ENCODE results near the gene ARRDC1. TPM values are rescaled to one million over a fixed set of nuclear protein-coding genes. Genes with fewer than 3 reads are reported as not detected.

ARRDC1 gene
- total RNA-seq, 1 donor from 2014 or later = 28.0 TPM

GRCh38 chr9:137638680-137639079 lies 33.2 kb downstream of the ARRDC1 start:
- DNase-seq (ENCODE audit: low read depth in 2 of 2) = no peak

GRCh38 chr9:137639303-137640051 lies 34.0 kb downstream of the ARRDC1 start:
- DNase-seq (ENCODE audit: low read depth in 2 of 2) = peak; percentile 31 to 54

GRCh38 chr9:137640862-137641261 lies 35.4 kb downstream of the ARRDC1 start:
- no peak for DNase-seq (ENCODE audit: low read depth in 2 of 2)

- DNase-seq (ENCODE audit: low read depth in 2 of 2) = no peak
Observed at GRCh38 chr9:137642118-137642601, 36.7 kb downstream of the ARRDC1 start.

GRCh38 chr9:137642892-137643291 lies 37.4 kb downstream of the ARRDC1 start:
- DNase-seq (ENCODE audit: low read depth in 2 of 2) = no peak

GRCh38 chr9:137643921-137644320 lies 38.4 kb downstream of the ARRDC1 start:
- DNase-seq (ENCODE audit: low read depth in 2 of 2) = no peak

- no peak for DNase-seq (ENCODE audit: low read depth in 2 of 2)
Observed at GRCh38 chr9:137645211-137645610, 39.7 kb downstream of the ARRDC1 start.

GRCh38 chr9:137646341-137646740 lies 40.9 kb downstream of the ARRDC1 start:
- DNase-seq (ENCODE audit: low read depth in 2 of 2) = no peak

GRCh38 chr9:137647096-137647714 lies 41.7 kb downstream of the ARRDC1 start:
- no peak for DNase-seq (ENCODE audit: low read depth in 2 of 2)

GRCh38 chr9:137648396-137648795 lies 42.9 kb downstream of the ARRDC1 start:
- no peak for DNase-seq (ENCODE audit: low read depth in 2 of 2)

- DNase-seq (ENCODE audit: low read depth in 2 of 2) = no peak
Observed at GRCh38 chr9:137649553-137649952, 44.1 kb downstream of the ARRDC1 start.

- DNase-seq (ENCODE audit: low read depth in 2 of 2) = no peak
Observed at GRCh38 chr9:137650259-137650658, 44.8 kb downstream of the ARRDC1 start.

- no peak for DNase-seq (ENCODE audit: low read depth in 2 of 2)
Observed at GRCh38 chr9:137650779-137651178, 45.3 kb downstream of the ARRDC1 start.

- no peak for DNase-seq (ENCODE audit: low read depth in 2 of 2)
Observed at GRCh38 chr9:137656416-137656815, 50.9 kb downstream of the ARRDC1 start.

- DNase-seq (ENCODE audit: low read depth in 2 of 2) = no peak
Observed at GRCh38 chr9:137657606-137658005, 52.1 kb downstream of the ARRDC1 start.

GRCh38 chr9:137658781-137659180 lies 53.3 kb downstream of the ARRDC1 start:
- no peak for DNase-seq (ENCODE audit: low read depth in 2 of 2)

- DNase-seq (ENCODE audit: low read depth in 2 of 2) = no peak
Observed at GRCh38 chr9:137660144-137660543, 54.7 kb downstream of the ARRDC1 start.

GRCh38 chr9:137663584-137663983 lies 58.1 kb downstream of the ARRDC1 start:
- no peak for DNase-seq (ENCODE audit: low read depth in 2 of 2)

GRCh38 chr9:137664676-137665075 lies 59.2 kb downstream of the ARRDC1 start:
- DNase-seq (ENCODE audit: low read depth in 2 of 2) = no peak
